ENCODE results near the gene PEG3.

Gene PEG3

GRCh38 chr19:56808717-56809392 is 31.7 kb downstream of the PEG3 start:
- DNase-seq (ENCODE audit: low read depth in 3 of 3): no peak

- DNase-seq (ENCODE audit: low read depth in 3 of 3): no peak
Observed at GRCh38 chr19:56806639-56807038, 33.9 kb downstream of the PEG3 start.
